Right cardiac atrium (tissue), 5 donors: Measurements from ENCODE around the gene PPP1R12B. TPM values are rescaled to one million over a fixed set of nuclear protein-coding genes. Genes with fewer than 3 reads are reported as not detected.
"Not testable (repeated sequence)": the region's sequence is repeated elsewhere in the genome, so short reads cannot be mapped to it uniquely, and the experiment has no call there.

ENCODE experiments used
- ATAC-seq, 2 donors: fragments of 200-7000 bp; cut with Tn5 transposase; one replicate each; pipeline versions ENCODE4 v1.8.0 to v1.9.1; 2020; ENCODE audit warnings: moderate library complexity in 2 of 2, mild to moderate bottlenecking in 1 of 2
- DNase-seq, 3 donors: peaks; one replicate each; pipeline ENCODE4 v3.0.0-alpha.2; 2020
- H3K27ac ChIP-seq: one replicate; pipeline ENCODE4 v1.5.1; 2013; ENCODE audit warnings: mild to moderate bottlenecking, low read length, control low read depth, moderate library complexity
- H3K27me3 ChIP-seq: one replicate; pipeline ENCODE4 v1.6.1; 2013; ENCODE audit not compliant: control insufficient read depth, insufficient read depth
- H3K4me1 ChIP-seq: one replicate; pipeline ENCODE4 v1.6.1; 2013; ENCODE audit warnings: low read length; ENCODE audit not compliant: control insufficient read depth, insufficient read depth
- H3K4me3 ChIP-seq: one replicate; pipeline ENCODE4 v1.5.1; 2013; ENCODE audit warnings: low read length, control low read depth
- H3K9me3 ChIP-seq: one replicate; pipeline ENCODE4 v1.6.1; 2013; ENCODE audit warnings: low read length; ENCODE audit not compliant: control insufficient read depth
- WGBS: extraction: QIAGEN DNeasy Blood & Tissue Kit; methylation state at CpG from one replicate; pipeline ENCODE4 v1.1.7; 2013; 5-methylcytosine and 5-hydroxymethylcytosine counted together
- intact Hi-C, 4 donors: fragments of 100-400 bp; cut with DNase I; formaldehyde crosslinking; loops; one replicate each; pipeline versions ENCODE4 v1.11.0 to v1.14.0; 2022 to 2023
- polyA plus RNA-seq: library from polyadenylated mRNA; stranded (reverse); fragments of 200-250 nt; gene quantifications from one replicate; pipeline ENCODE4 v1.2.3, GENCODE V29; 2013
- total RNA-seq, 4 donors: library from RNA; stranded (reverse); fragmentation: NEBNext Ultra II Directional; extraction: Animal tissue kit (Norgen Biotek cat#: 25700); gene quantifications; one replicate each; pipeline ENCODE4 v1.2.1, GENCODE V29; 2021
- donor health status: healthy with polysubstance abuse.
- donor health status: DM: no; HTN: yes; CAD: no.
- donor health status: DM: no; HTN: no; CAD: no.
- donor health status: DM: no; HTN: yes; CAD: no; lungs with severe emphysema.
- donor health status: DM: yes; HTN: yes; CAD: no.

Gene PPP1R12B
- total and polyA plus RNA-seq, 5 donors = 182 to 741 (median 592) TPM

- H3K27ac ChIP-seq, ATAC-seq, intact Hi-C loops, H3K4me3 ChIP-seq, DNase-seq, H3K27me3 ChIP-seq, H3K4me1 ChIP-seq, H3K9me3 ChIP-seq: not testable (repeated sequence)
- 79% methylated on average over 16 of the region's 16 CpGs for WGBS
Measured at GRCh38 chr1:202637321-202638018, 289.0 kb downstream of the PPP1R12B start.

GRCh38 chr1:202638019-202638700 lies 289.7 kb downstream of the PPP1R12B start:
- Histone ChIP-seq H3K27me3 (no peaks in the 10 kb centered on the region), H3K27ac (no peak overlapping the region), H3K4me1 (peaks cover 2% of the 10 kb centered on the region), H3K9me3 (no peaks in the 10 kb centered on the region), H3K4me3 (no peak overlapping the region)
- intact Hi-C loops = no loop called here
- no peak for ATAC-seq
- WGBS = 62% methylated on average over 7 of the region's 7 CpGs
- DNase-seq = no peak

GRCh38 chr1:202638701-202639305 lies 290.3 kb downstream of the PPP1R12B start:
- WGBS = 67% methylated on average over 9 of the region's 9 CpGs
- H3K4me3 ChIP-seq, DNase-seq, H3K27ac ChIP-seq, intact Hi-C loops, H3K27me3 ChIP-seq, H3K4me1 ChIP-seq, H3K9me3 ChIP-seq, ATAC-seq: not testable (repeated sequence)

GRCh38 chr1:202639500-202639899 lies 291.0 kb downstream of the PPP1R12B start:
- 81% methylated on average over 9 of the region's 9 CpGs for WGBS
- Histone ChIP-seq H3K27me3 (no peaks in the 10 kb centered on the region), H3K4me3 (no peak overlapping the region), H3K27ac (no peak overlapping the region), H3K9me3 (no peaks in the 10 kb centered on the region), H3K4me1 (peaks cover 2% of the 10 kb centered on the region)
- ATAC-seq = no peak
- intact Hi-C loops = no loop called here
- DNase-seq = no peak

- Histone ChIP-seq H3K4me1 (peaks cover 2% of the 10 kb centered on the region), H3K27me3 (no peaks in the 10 kb centered on the region), H3K4me3 (peak overlapping the region; percentile 34), H3K27ac (no peak overlapping the region), H3K9me3 (no peaks in the 10 kb centered on the region)
- 29% methylated on average over 20 of the region's 20 CpGs for WGBS
- ATAC-seq (no peak), DNase-seq (no peak)
- intact Hi-C loops = no loop called here
Measured at GRCh38 chr1:202642212-202642611, 293.7 kb downstream of the PPP1R12B start.

Other genes starting within 250 kb of the PPP1R12B start
- gene GPR37L1, start 225.8 kb upstream of the PPP1R12B start, total RNA-seq = under 1 TPM in 3 of 4 donors, not detected in 1; 0.06 to 0.21 (median 0.11) TPM
- 0.20 TPM for gene GPR37L1, start 225.8 kb upstream of the PPP1R12B start, polyA plus RNA-seq
- gene ARL8A, start 204.0 kb upstream of the PPP1R12B start, total RNA-seq = 10 to 100 TPM; 60.9 to 75.3 (median 66.7) TPM
- 32.0 TPM for gene ARL8A, start 204.0 kb upstream of the PPP1R12B start, polyA plus RNA-seq
- gene PTPN7, start 188.1 kb upstream of the PPP1R12B start, total RNA-seq = 1 to 10 TPM in 1 of 4 donors, under 1 TPM in 3; 0.28 to 1.7 (median 0.66) TPM
- gene PTPN7, start 188.1 kb upstream of the PPP1R12B start, polyA plus RNA-seq = 0.29 TPM
- gene LGR6, start 154.9 kb upstream of the PPP1R12B start, total RNA-seq = 10 to 100 TPM; 22.4 to 52.7 (median 35.8) TPM
- gene LGR6, start 154.9 kb upstream of the PPP1R12B start, polyA plus RNA-seq = 22.5 TPM
- gene UBE2T, start 6.8 kb upstream of the PPP1R12B start, total RNA-seq = 10 to 100 TPM in 1 of 4 donors, 1 to 10 TPM in 3; 5.1 to 12.1 (median 8.1) TPM
- 16.1 TPM for gene UBE2T, start 6.8 kb upstream of the PPP1R12B start, polyA plus RNA-seq